Heart right ventricle (tissue), 16 donors: ENCODE measurements around the gene ZNF428. TPM values are rescaled to one million over a fixed set of nuclear protein-coding genes. Genes with fewer than 3 reads are reported as not detected.

Experiments used
- ATAC-seq, 8 donors: fragments of 200-7000 bp; cut with Tn5 transposase; one replicate each; pipeline ENCODE4 v1.9.1; 2020; ENCODE audit warnings: mild to moderate bottlenecking in 8 of 8, moderate library complexity in 8 of 8, moderate number of reproducible peaks in 1 of 8
- DNase-seq, 2 donors: peaks; one replicate each; pipeline ENCODE4 v3.0.0-alpha.2; 2020
- H3K27ac ChIP-seq, 10 donors: fragments of 200-600 bp; sonication (generic) in 2 of 10; one replicate each; pipeline versions ENCODE4 v1.5.0 to v1.8.0; 2020 to 2022; ENCODE audit warnings: mild to moderate bottlenecking in 3 of 10
- H3K27me3 ChIP-seq, 7 donors: fragments of 200-600 bp; one replicate each; pipeline ENCODE4 v1.8.0; 2021 to 2022; ENCODE audit warnings: mild to moderate bottlenecking in 2 of 7
- H3K36me3 ChIP-seq, 9 donors: fragments of 200-600 bp; sonication (generic) in 1 of 9; one replicate each; pipeline versions ENCODE4 v1.5.0 to v1.8.0; 2020 to 2022; ENCODE audit warnings: mild to moderate bottlenecking in 2 of 9
- H3K4me1 ChIP-seq, 9 donors: fragments of 200-600 bp; sonication (generic) in 1 of 9; one replicate each; pipeline versions ENCODE4 v1.5.0 to v1.8.0; 2020 to 2022; ENCODE audit warnings: mild to moderate bottlenecking in 4 of 9
- H3K4me3 ChIP-seq, 10 donors: fragments of 200-600 bp; sonication (generic) in 2 of 10; one replicate each; pipeline versions ENCODE4 v1.5.0 to v1.8.0; 2020 to 2022; ENCODE audit warnings: mild to moderate bottlenecking in 7 of 10, moderate library complexity in 2 of 10
- H3K9me3 ChIP-seq, 11 donors: fragments of 200-600 bp in 10 of 11; sonication (generic) in 2 of 11; one replicate each; pipeline versions ENCODE4 v1.5.0 to v1.8.0; 2013 to 2022; ENCODE audit warnings: mild to moderate bottlenecking in 2 of 11, control low read depth in 1 of 11, moderate library complexity in 1 of 11
- CTCF ChIP-seq, 9 donors: fragments of 200-600 bp; sonication (generic) in 2 of 9; IDR thresholded peaks; one replicate each; pipeline versions ENCODE4 v1.5.0 to v1.8.0; 2021 to 2022; ENCODE audit warnings: antibody characterized with exemption in 9 of 9, mild to moderate bottlenecking in 5 of 9, moderate library complexity in 1 of 9
- WGBS, 2 donors: extraction: QIAGEN DNeasy Blood & Tissue Kit; methylation state at CpG; one replicate each; pipeline ENCODE4 v1.1.7; 2013; ENCODE audit warnings: inconsistent platforms in 1 of 2; 5-methylcytosine and 5-hydroxymethylcytosine counted together
- intact Hi-C, 10 donors: fragments of 100-400 bp; cut with DNase I; formaldehyde crosslinking; loops; one replicate each; pipeline versions ENCODE4 v1.11.1 to v1.14.2; 2022
- polyA plus RNA-seq, 2 donors: library from polyadenylated mRNA; stranded (reverse); fragments of 200-250 nt; gene quantifications; one replicate each; pipeline ENCODE4 v1.2.3, GENCODE V29; 2013
- total RNA-seq, 10 donors: library from RNA; stranded (reverse); fragmentation: NEBNext Ultra II Directional in 3 of 10; extraction: Animal tissue kit (Norgen Biotek cat#: 25700) in 3 of 10; gene quantifications; one replicate each; pipeline versions ENCODE4 v1.2.1 to v1.2.4, GENCODE V29; 2021 to 2023
- donor health status: Arrhythmogenic right ventricular cardiomyopathy.
- donor health status: ischemic (EF 13 %, LVEDD 7.1; RV severe dilation, severe dysfunction).
- donor health status: healthy with polysubstance abuse.
- donor health status: DM: no; HTN: yes; CAD: no.
- donor health status: DM: no; HTN: no; CAD: no.
- donor health status: ischemic (EF 25% LVEDD 6.9; RV normal size, moderate dysfunction).
- donor health status: ischemic (EF 25% LVEDD 5.7; RV mildly dilated, moderate dysfunction).
- donor health status: healthy.
- donor health status: DM: yes; HTN: yes; CAD: no.
- donor health status: Ischemic cardiomyopathy.
- donor health status: ischemic (EF 35%, LVEDD 5.7; RV mildly dilated, moderate dysfunction).
- donor health status: nonischemic (EF 11% LVEDD 7.7; RV severe dilation, severe dysfunction).
- donor health status: DM: yes; HTN: yes; CAD: no.
- donor health status: PGD.
- donor health status: ischemic (EF 29% LVEDD 5.4; RV normal size, mild dysfunction).
- donor health status: nonischemic (EF 23%, LVEDD 6.1; RV moderate dilation, normal function).

ZNF428 gene
- total and polyA plus RNA-seq, 12 donors: 28.1 to 94.9 (median 33.5) TPM

GRCh38 chr19:43660301-43660970 is 41.0 kb upstream of the ZNF428 start:
- peaks cover 0 to 100% (median 3%) of the 10 kb centered on the region in 9 donors for H3K36me3 ChIP-seq

GRCh38 chr19:43658494-43658893 is 39.1 kb upstream of the ZNF428 start:
- TF ChIP-seq CTCF (IDR thresholded peaks at IDR 0.05): no peak
- no peak for ATAC-seq
- Histone ChIP-seq H3K27ac (no peak overlapping the region), H3K4me3 (no peak overlapping the region), H3K4me1 (peaks cover 0 to 3% (median 2%) of the 10 kb centered on the region in 9 donors), H3K36me3 (peaks cover 0 to 100% (median 0%) of the 10 kb centered on the region in 9 donors), H3K9me3 (peaks cover 0 to 12% (median 5%) of the 10 kb centered on the region in 11 donors), H3K27me3 (no peaks in the 10 kb centered on the region)
- intact Hi-C loops: loop anchor here in 6 of 10 donors (10.0 kb wide), 4 partner anchors 104 to 214 kb away; partner anchors contain the start of gene ZNF575 (in 2 of the 6)
- DNase-seq: no peak
- 95 to 99% methylated on average over 8 of the region's 8 CpGs for WGBS, 2 donors

More at GRCh38 chr19:43660301-43660970, 41.0 kb upstream of the ZNF428 start:
- Histone ChIP-seq H3K27ac (no peak overlapping the region), H3K4me1 (peaks cover 0 to 21% (median 6%) of the 10 kb centered on the region in 9 donors), H3K27me3 (no peaks in the 10 kb centered on the region), H3K4me3 (no peak overlapping the region), H3K9me3 (peaks cover 0 to 12% (median 5%) of the 10 kb centered on the region in 11 donors)
- intact Hi-C loops: loop anchor here in 1 of 10 donors (10.0 kb wide), 1 partner anchor 126 kb away; the partner anchor contains the start of gene ZNF575
- DNase-seq (no peak), ATAC-seq (no peak)
- WGBS, 2 donors: 87 to 89% methylated on average over 7 of the region's 7 CpGs
- TF ChIP-seq CTCF (IDR thresholded peaks at IDR 0.05): no peak

- intact Hi-C loops: loop anchor here in 6 of 10 donors (10.0 kb wide), 4 partner anchors 103 to 213 kb away; partner anchors contain the start of gene ZNF575 (in 2 of the 6)
- Histone ChIP-seq H3K36me3 (peaks cover 0 to 100% (median 0%) of the 10 kb centered on the region in 9 donors), H3K27ac (no peak overlapping the region), H3K4me1 (no peaks in the 10 kb centered on the region), H3K4me3 (no peak overlapping the region), H3K9me3 (peaks cover 0 to 12% (median 5%) of the 10 kb centered on the region in 11 donors), H3K27me3 (no peaks in the 10 kb centered on the region)
- WGBS, 2 donors: 93 to 94% methylated on average over 2 of the region's 2 CpGs
- ATAC-seq (no peak), DNase-seq (no peak)
- no peak for TF ChIP-seq CTCF (IDR thresholded peaks at IDR 0.05)
Observed at GRCh38 chr19:43658001-43658400, 38.6 kb upstream of the ZNF428 start.

GRCh38 chr19:43656436-43656835 is 37.0 kb upstream of the ZNF428 start:
- H3K27ac ChIP-seq: no peak overlapping the region
- intact Hi-C loops: loop anchor here in 6 of 10 donors (10.0 kb wide), 4 partner anchors 102 to 212 kb away; partner anchors contain the start of gene ZNF575 (in 2 of the 6)
- DNase-seq (no peak), ATAC-seq (no peak)
- H3K4me1 ChIP-seq: peaks cover 0 to 6% (median 0%) of the 10 kb centered on the region in 9 donors
- H3K9me3 ChIP-seq: peaks cover 0 to 12% (median 5%) of the 10 kb centered on the region in 11 donors
- 86 to 88% methylated on average over 6 of the region's 6 CpGs for WGBS, 2 donors
- H3K36me3 ChIP-seq: peaks cover 0 to 100% (median 0%) of the 10 kb centered on the region in 9 donors
- H3K4me3 ChIP-seq: no peak overlapping the region
- TF ChIP-seq CTCF (IDR thresholded peaks at IDR 0.05): no peak
- no peaks in the 10 kb centered on the region for H3K27me3 ChIP-seq
